Mononuclear cell (primary cell): Measurements from ENCODE around the gene DPP10. TPM values are rescaled to one million over a fixed set of nuclear protein-coding genes. Genes with fewer than 3 reads are reported as not detected.

Source experiments
- H3K27me3 ChIP-seq: 2 replicates; pipeline ENCODE4 v1.6.0; 2011; ENCODE audit warnings: low read length, control low read depth; ENCODE audit not compliant: insufficient read depth
- H3K4me1 ChIP-seq: 2 replicates; pipeline ENCODE4 v1.5.1; 2011; ENCODE audit warnings: mild to moderate bottlenecking, low read length, control low read depth; ENCODE audit not compliant: insufficient read depth
- H3K4me3 ChIP-seq: 2 replicates; pipeline ENCODE4 v1.5.1; 2011; ENCODE audit warnings: mild to moderate bottlenecking, low read length, moderate library complexity
- H3K9me3 ChIP-seq: 2 replicates; pipeline ENCODE4 v1.5.1; 2011; ENCODE audit warnings: low read depth, mild to moderate bottlenecking, control low read depth, low read length
- total RNA-seq: library from RNA; depleted of rRNA; stranded (reverse); fragments of >200 nt; gene quantifications from one replicate; pipeline ENCODE4 v1.2.3, GENCODE V29; 2012

DPP10 gene
- total RNA-seq, 1 donor: under 0.01 TPM

- H3K4me1 ChIP-seq: no peaks in the 10 kb centered on the region
- no peak overlapping the region for H3K4me3 ChIP-seq
- H3K9me3 ChIP-seq: no peaks in the 10 kb centered on the region
- H3K27me3 ChIP-seq: no peaks in the 10 kb centered on the region
Measured at GRCh38 chr2:114537777-114538176, 95.3 kb downstream of the DPP10 start.

- Histone ChIP-seq H3K27me3 (no peaks in the 10 kb centered on the region), H3K9me3 (no peaks in the 10 kb centered on the region), H3K4me1 (no peaks in the 10 kb centered on the region), H3K4me3 (no peak overlapping the region)
Measured at GRCh38 chr2:114542695-114543094, 100.3 kb downstream of the DPP10 start.

- Histone ChIP-seq H3K9me3 (no peaks in the 10 kb centered on the region), H3K27me3 (no peaks in the 10 kb centered on the region), H3K4me1 (no peaks in the 10 kb centered on the region), H3K4me3 (no peak overlapping the region)
Measured at GRCh38 chr2:114543236-114543766, 100.9 kb downstream of the DPP10 start.

- Histone ChIP-seq H3K27me3 (no peaks in the 10 kb centered on the region), H3K4me3 (no peak overlapping the region), H3K9me3 (no peaks in the 10 kb centered on the region), H3K4me1 (no peaks in the 10 kb centered on the region)
Measured at GRCh38 chr2:114545052-114545451, 102.6 kb downstream of the DPP10 start.

- H3K27me3 ChIP-seq: no peaks in the 10 kb centered on the region
- no peaks in the 10 kb centered on the region for H3K9me3 ChIP-seq
- no peaks in the 10 kb centered on the region for H3K4me1 ChIP-seq
- no peak overlapping the region for H3K4me3 ChIP-seq
Measured at GRCh38 chr2:114546531-114546930, 104.1 kb downstream of the DPP10 start.

GRCh38 chr2:114548151-114548550 lies 105.7 kb downstream of the DPP10 start:
- Histone ChIP-seq H3K9me3 (no peaks in the 10 kb centered on the region), H3K4me1 (no peaks in the 10 kb centered on the region)

GRCh38 chr2:114550364-114550763 lies 107.9 kb downstream of the DPP10 start:
- Histone ChIP-seq H3K27me3 (no peaks in the 10 kb centered on the region), H3K9me3 (no peaks in the 10 kb centered on the region), H3K4me3 (no peak overlapping the region), H3K4me1 (no peaks in the 10 kb centered on the region)

More at GRCh38 chr2:114548151-114548550, 105.7 kb downstream of the DPP10 start:
- Histone ChIP-seq H3K4me3 (no peak overlapping the region), H3K27me3 (no peaks in the 10 kb centered on the region)

GRCh38 chr2:114550895-114551793 lies 108.7 kb downstream of the DPP10 start:
- Histone ChIP-seq H3K27me3 (no peaks in the 10 kb centered on the region), H3K4me3 (no peak overlapping the region), H3K4me1 (no peaks in the 10 kb centered on the region), H3K9me3 (no peaks in the 10 kb centered on the region)

GRCh38 chr2:114553027-114553426 lies 110.6 kb downstream of the DPP10 start:
- no peaks in the 10 kb centered on the region for H3K9me3 ChIP-seq
- no peaks in the 10 kb centered on the region for H3K27me3 ChIP-seq
- H3K4me1 ChIP-seq: no peaks in the 10 kb centered on the region
- H3K4me3 ChIP-seq: no peak overlapping the region

GRCh38 chr2:114569166-114569565 lies 126.7 kb downstream of the DPP10 start:
- Histone ChIP-seq H3K9me3 (no peaks in the 10 kb centered on the region), H3K4me3 (no peak overlapping the region), H3K4me1 (no peaks in the 10 kb centered on the region), H3K27me3 (peaks cover 2% of the 10 kb centered on the region)

- H3K4me3 ChIP-seq: no peak overlapping the region
- no peaks in the 10 kb centered on the region for H3K9me3 ChIP-seq
- no peaks in the 10 kb centered on the region for H3K4me1 ChIP-seq
- H3K27me3 ChIP-seq: no peaks in the 10 kb centered on the region
Measured at GRCh38 chr2:114577657-114578056, 135.2 kb downstream of the DPP10 start.

- H3K4me1 ChIP-seq: no peaks in the 10 kb centered on the region
- no peaks in the 10 kb centered on the region for H3K9me3 ChIP-seq
- H3K27me3 ChIP-seq: no peaks in the 10 kb centered on the region
- no peak overlapping the region for H3K4me3 ChIP-seq
Measured at GRCh38 chr2:114579542-114579941, 137.1 kb downstream of the DPP10 start.

GRCh38 chr2:114580691-114581090 lies 138.2 kb downstream of the DPP10 start:
- no peak overlapping the region for H3K4me3 ChIP-seq
- no peaks in the 10 kb centered on the region for H3K9me3 ChIP-seq
- H3K27me3 ChIP-seq: no peaks in the 10 kb centered on the region
- H3K4me1 ChIP-seq: no peaks in the 10 kb centered on the region

GRCh38 chr2:114598329-114598728 lies 155.9 kb downstream of the DPP10 start:
- Histone ChIP-seq H3K27me3 (no peaks in the 10 kb centered on the region), H3K4me3 (no peak overlapping the region), H3K4me1 (no peaks in the 10 kb centered on the region), H3K9me3 (no peaks in the 10 kb centered on the region)

GRCh38 chr2:114609203-114609602 lies 166.8 kb downstream of the DPP10 start:
- no peaks in the 10 kb centered on the region for H3K27me3 ChIP-seq
- H3K4me3 ChIP-seq: no peak overlapping the region

GRCh38 chr2:114609801-114610200 lies 167.4 kb downstream of the DPP10 start:
- Histone ChIP-seq H3K27me3 (no peaks in the 10 kb centered on the region), H3K4me1 (no peaks in the 10 kb centered on the region), H3K9me3 (no peaks in the 10 kb centered on the region), H3K4me3 (no peak overlapping the region)

More at GRCh38 chr2:114609203-114609602, 166.8 kb downstream of the DPP10 start:
- no peaks in the 10 kb centered on the region for H3K9me3 ChIP-seq
- H3K4me1 ChIP-seq: no peaks in the 10 kb centered on the region
